H9 (cell line): Measurements from ENCODE around the gene MAD1L1. TPM values are rescaled to one million over a fixed set of nuclear protein-coding genes. Genes with fewer than 3 reads are reported as not detected.

Experiments
- DNase-seq: peaks from one replicate; pipeline ENCODE4 v3.0.0-alpha.2; 2017
- H2AFZ ChIP-seq: one replicate; pipeline ENCODE4 v1.6.1; 2013; ENCODE audit warnings: mild to moderate bottlenecking, low read length, control low read depth, moderate library complexity
- H2AK5ac ChIP-seq: 2 replicates; pipeline ENCODE4 v1.6.1; 2013; ENCODE audit warnings: low read length, control low read depth, mixed read lengths; ENCODE audit not compliant: insufficient read length
- H2BK120ac ChIP-seq: one replicate; pipeline ENCODE4 v1.6.1; 2013; ENCODE audit warnings: low read depth, mild to moderate bottlenecking, low read length, control low read depth, inconsistent platforms; ENCODE audit not compliant: poor library complexity, severe bottlenecking
- H2BK12ac ChIP-seq: 2 replicates; pipeline ENCODE4 v1.6.1; 2013; ENCODE audit warnings: low read length, control low read depth, mixed read lengths, low read depth; ENCODE audit not compliant: insufficient read length
- H2BK15ac ChIP-seq: 2 replicates; pipeline ENCODE4 v1.6.1; 2013; ENCODE audit warnings: low read depth, low read length, control low read depth
- H2BK20ac ChIP-seq: one replicate; pipeline ENCODE4 v1.6.1; 2013; ENCODE audit warnings: low read depth, mild to moderate bottlenecking, low read length, control low read depth, inconsistent platforms; ENCODE audit not compliant: poor library complexity, severe bottlenecking
- H2BK5ac ChIP-seq: 2 replicates; pipeline ENCODE4 v1.6.1; 2013; ENCODE audit warnings: low read length, control low read depth, mixed read lengths; ENCODE audit not compliant: insufficient read length
- H3K14ac ChIP-seq: 2 replicates; pipeline ENCODE4 v1.6.1; 2013; ENCODE audit warnings: low read length, control low read depth; ENCODE audit not compliant: insufficient read depth
- H3K18ac ChIP-seq: 2 replicates; pipeline ENCODE4 v1.6.1; 2013; ENCODE audit warnings: low read depth, mild to moderate bottlenecking, mixed read lengths, low read length, control low read depth; ENCODE audit not compliant: insufficient read length
- H3K23ac ChIP-seq: 2 replicates; pipeline ENCODE4 v1.6.1; 2013; ENCODE audit warnings: low read length, control low read depth, mixed read lengths, low read depth; ENCODE audit not compliant: insufficient read length
- H3K23me2 ChIP-seq: 2 replicates; pipeline ENCODE4 v1.6.1; 2013; ENCODE audit warnings: low read depth, mild to moderate bottlenecking, mixed read lengths, low read length, control low read depth; ENCODE audit not compliant: insufficient read length, poor library complexity, severe bottlenecking
- H3K27ac ChIP-seq: 2 replicates; pipeline ENCODE4 v1.5.1; 2013; ENCODE audit warnings: low read length, control low read depth, mixed read lengths, low read depth; ENCODE audit not compliant: insufficient read length
- H3K27me3 ChIP-seq: 2 replicates; pipeline ENCODE4 v1.6.1; 2013; ENCODE audit warnings: low read length, control low read depth, inconsistent platforms; ENCODE audit not compliant: insufficient read depth
- H3K4ac ChIP-seq: 2 replicates; pipeline ENCODE4 v1.6.1; 2013; ENCODE audit warnings: low read depth, mild to moderate bottlenecking, control low read depth, inconsistent platforms, low read length, moderate library complexity
- H3K4me1 ChIP-seq: 2 replicates; pipeline ENCODE4 v1.6.1; 2013; ENCODE audit warnings: low read length, control low read depth, inconsistent platforms; ENCODE audit not compliant: insufficient read depth
- H3K4me2 ChIP-seq: 2 replicates; pipeline ENCODE4 v1.6.1; 2013; ENCODE audit warnings: low read length, control low read depth, mixed read lengths; ENCODE audit not compliant: insufficient read length, insufficient read depth
- H3K56ac ChIP-seq: 2 replicates; pipeline ENCODE4 v1.6.1; 2013; ENCODE audit warnings: low read depth, mild to moderate bottlenecking, mixed read lengths, low read length, control low read depth; ENCODE audit not compliant: insufficient read length
- H3K79me1 ChIP-seq: 2 replicates; pipeline ENCODE4 v1.6.1; 2013; ENCODE audit warnings: low read depth, mild to moderate bottlenecking, moderate library complexity, low read length, control low read depth, inconsistent platforms; ENCODE audit not compliant: insufficient read depth, poor library complexity, severe bottlenecking
- H3K79me2 ChIP-seq: 2 replicates; pipeline ENCODE4 v1.6.1; 2013; ENCODE audit warnings: low read length, control low read depth, inconsistent platforms; ENCODE audit not compliant: insufficient read depth
- H3K9ac ChIP-seq: 2 replicates; pipeline ENCODE4 v1.6.1; 2013; ENCODE audit warnings: low read length, control low read depth, mixed read lengths; ENCODE audit not compliant: insufficient read length; ENCODE audit errors: extremely low read depth
- H3K9me3 ChIP-seq: one replicate; pipeline ENCODE4 v1.6.1; 2013; ENCODE audit warnings: low read depth, low read length, inconsistent platforms; ENCODE audit not compliant: control insufficient read depth
- H3T11ph ChIP-seq: one replicate; pipeline ENCODE4 v1.6.1; 2013; ENCODE audit warnings: mild to moderate bottlenecking, low read length, control low read depth, inconsistent platforms
- H4K20me1 ChIP-seq: one replicate; pipeline ENCODE4 v1.6.1; 2013; ENCODE audit not compliant: control insufficient read depth, insufficient read length, insufficient read depth
- H4K5ac ChIP-seq: 2 replicates; pipeline ENCODE4 v1.6.1; 2013; ENCODE audit warnings: low read depth, mild to moderate bottlenecking, mixed read lengths, low read length, control low read depth; ENCODE audit not compliant: insufficient read length
- H4K8ac ChIP-seq: replicated peaks from 2 replicates; pipeline ENCODE4 v1.6.1; 2013; ENCODE audit warnings: low read length, control low read depth, mixed read lengths, low read depth; ENCODE audit not compliant: insufficient read length
- H4K91ac ChIP-seq: 2 replicates; pipeline ENCODE4 v1.6.1; 2013; ENCODE audit warnings: low read depth, mild to moderate bottlenecking, moderate library complexity, mixed read lengths, low read length, control low read depth; ENCODE audit not compliant: insufficient read length
- H3K27ac Mint-ChIP-seq, 3 experiments: 2 replicates in 2 of 3; 3 replicates in 1 of 3; pipeline ENCODE4 v1.8.0; 2020 to 2021; ENCODE audit warnings: mixed read lengths in 3 of 3, mild to moderate bottlenecking in 1 of 3, moderate library complexity in 1 of 3
- H3K27me3 Mint-ChIP-seq: 2 replicates; pipeline ENCODE4 v1.8.0; 2021; ENCODE audit warnings: low read depth, mild to moderate bottlenecking, moderate library complexity, mixed read lengths
- H3K36me3 Mint-ChIP-seq, 3 experiments: 2 replicates in 2 of 3; 3 replicates in 1 of 3; pipeline ENCODE4 v1.8.0; 2020 to 2021; ENCODE audit warnings: low read depth in 3 of 3, mixed read lengths in 3 of 3; ENCODE audit not compliant: insufficient read depth in 1 of 3
- H3K4me1 Mint-ChIP-seq, 2 experiments: 2 replicates each; pipeline ENCODE4 v1.8.0; 2020; ENCODE audit warnings: mixed read lengths in 2 of 2
- H3K4me3 Mint-ChIP-seq, 2 experiments: 2 replicates in 1 of 2; 3 replicates in 1 of 2; pipeline ENCODE4 v1.8.0; 2020 to 2021; ENCODE audit warnings: mild to moderate bottlenecking in 2 of 2, mixed read lengths in 2 of 2, moderate library complexity in 1 of 2
- H3K9me3 Mint-ChIP-seq, 2 experiments: 2 replicates in 1 of 2; 3 replicates in 1 of 2; pipeline ENCODE4 v1.8.0; 2020; ENCODE audit warnings: mild to moderate bottlenecking in 2 of 2, mixed read lengths in 2 of 2, moderate library complexity in 1 of 2
- WGBS: extraction: QIAGEN DNeasy Blood & Tissue Kit; methylation state at CpG from one replicate; pipeline ENCODE4 v1.1.7; 2013; ENCODE audit warnings: missing lambda C conversion rate, low lambda C conversion rate, mixed read lengths; ENCODE audit not compliant: insufficient read length; ENCODE audit errors: extremely low coverage; 5-methylcytosine and 5-hydroxymethylcytosine counted together
- total RNA-seq: library from RNA; stranded (reverse); gene quantifications from 2 replicates; pipeline ENCODE4 v1.2.1, GENCODE V29; 2021
- TF ChIP-seq, protein P1 (sequence below): fragments of 200-600 bp; sonication (generic); conservative IDR thresholded peaks from 3 replicates; pipeline ENCODE4 v1.8.0; 2021; ENCODE audit warnings: antibody characterized with exemption, mild to moderate bottlenecking

MAD1L1 gene
- total RNA-seq, 1 experiment from 2014 or later = 39.0 TPM

- Histone ChIP-seq H2BK20ac (no peak overlapping the region), H4K8ac (no peak overlapping the region), H3K14ac (peak overlapping the region; percentile 44; the same call in 1 of the 2 replicates), H3K23me2 (no peaks in the 10 kb centered on the region), H3K79me2 (no peaks in the 10 kb centered on the region), H2AK5ac (no peak overlapping the region), H3K27ac (no peak overlapping the region), H3K9me3 (no peaks in the 10 kb centered on the region), H4K5ac (no peak overlapping the region), H3T11ph (no peak overlapping the region), H2BK120ac (no peak overlapping the region), H2AFZ (no peak overlapping the region), H3K9ac (no peak overlapping the region), H2BK5ac (no peak overlapping the region), H4K20me1 (peaks cover 3% of the 10 kb centered on the region), H3K56ac (no peak overlapping the region), H2BK15ac (no peak overlapping the region), H3K23ac (no peak overlapping the region), H3K4me1 (no peaks in the 10 kb centered on the region), H3K27me3 (no peaks in the 10 kb centered on the region), H3K4me2 (no peak overlapping the region), H3K4ac (no peak overlapping the region), H4K91ac (no peak overlapping the region), H3K18ac (no peak overlapping the region), H3K79me1 (no peaks in the 10 kb centered on the region), H2BK12ac (no peak overlapping the region)
- DNase-seq = no peak
- Mint-ChIP-seq H3K36me3 (0 out of 7 replicates have a peak, but pooled peaks cover 0 to 4% (median 0%) of the 10 kb centered on the region in 3 experiments), H3K27me3 (no peaks in the 10 kb centered on the region; the same call in 1 of the 2 replicates), H3K9me3 (no peaks in the 10 kb centered on the region), H3K4me1 (peaks cover 3 to 18% of the 10 kb centered on the region in 2 experiments; a peak in 3 of 4 replicates), H3K4me3 (no peak overlapping the region), H3K27ac (peak overlapping the region; percentile 31 to 93 (median 63); a peak in 3 of 7 replicates)
- TF ChIP-seq, protein P1, sequence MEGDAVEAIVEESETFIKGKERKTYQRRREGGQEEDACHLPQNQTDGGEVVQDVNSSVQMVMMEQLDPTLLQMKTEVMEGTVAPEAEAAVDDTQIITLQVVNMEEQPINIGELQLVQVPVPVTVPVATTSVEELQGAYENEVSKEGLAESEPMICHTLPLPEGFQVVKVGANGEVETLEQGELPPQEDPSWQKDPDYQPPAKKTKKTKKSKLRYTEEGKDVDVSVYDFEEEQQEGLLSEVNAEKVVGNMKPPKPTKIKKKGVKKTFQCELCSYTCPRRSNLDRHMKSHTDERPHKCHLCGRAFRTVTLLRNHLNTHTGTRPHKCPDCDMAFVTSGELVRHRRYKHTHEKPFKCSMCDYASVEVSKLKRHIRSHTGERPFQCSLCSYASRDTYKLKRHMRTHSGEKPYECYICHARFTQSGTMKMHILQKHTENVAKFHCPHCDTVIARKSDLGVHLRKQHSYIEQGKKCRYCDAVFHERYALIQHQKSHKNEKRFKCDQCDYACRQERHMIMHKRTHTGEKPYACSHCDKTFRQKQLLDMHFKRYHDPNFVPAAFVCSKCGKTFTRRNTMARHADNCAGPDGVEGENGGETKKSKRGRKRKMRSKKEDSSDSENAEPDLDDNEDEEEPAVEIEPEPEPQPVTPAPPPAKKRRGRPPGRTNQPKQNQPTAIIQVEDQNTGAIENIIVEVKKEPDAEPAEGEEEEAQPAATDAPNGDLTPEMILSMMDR = no peak
- no CpG with 5 or more reads among the region's 26 CpGs for WGBS
Measured at GRCh38 chr7:1851721-1852516, 380.8 kb downstream of the MAD1L1 start.
